H7 (cell line): ENCODE results near the gene LYRM2. TPM values are rescaled to one million over a fixed set of nuclear protein-coding genes. Genes with fewer than 3 reads are reported as not detected.

ENCODE experiments used
- DNase-seq: peaks from one replicate; pipeline ENCODE4 v3.0.0; 2012
- H3K27me3 ChIP-seq: 2 replicates; pipeline ENCODE4 v1.6.0; 2011; ENCODE audit warnings: mild to moderate bottlenecking, low read length; ENCODE audit not compliant: control insufficient read depth, insufficient read depth
- H3K36me3 ChIP-seq: replicated peaks from 2 replicates; pipeline ENCODE4 v1.5.1; 2011; ENCODE audit warnings: low read length; ENCODE audit not compliant: control insufficient read depth, insufficient read depth
- H3K4me3 ChIP-seq: 2 replicates; pipeline ENCODE4 v1.5.1; 2011; ENCODE audit warnings: low read depth, mild to moderate bottlenecking, control low read depth, low read length, moderate library complexity; ENCODE audit not compliant: insufficient read depth
- total RNA-seq: library from RNA; depleted of rRNA; stranded (reverse); fragments of >200 nt; shearing (Covaris generic); gene quantifications from 2 replicates; pipeline ENCODE4 v1.2.3, GENCODE V29; 2014

The LYRM2 gene
- total RNA-seq, 1 experiment from 2014 or later = 5.8 TPM

DNA sequence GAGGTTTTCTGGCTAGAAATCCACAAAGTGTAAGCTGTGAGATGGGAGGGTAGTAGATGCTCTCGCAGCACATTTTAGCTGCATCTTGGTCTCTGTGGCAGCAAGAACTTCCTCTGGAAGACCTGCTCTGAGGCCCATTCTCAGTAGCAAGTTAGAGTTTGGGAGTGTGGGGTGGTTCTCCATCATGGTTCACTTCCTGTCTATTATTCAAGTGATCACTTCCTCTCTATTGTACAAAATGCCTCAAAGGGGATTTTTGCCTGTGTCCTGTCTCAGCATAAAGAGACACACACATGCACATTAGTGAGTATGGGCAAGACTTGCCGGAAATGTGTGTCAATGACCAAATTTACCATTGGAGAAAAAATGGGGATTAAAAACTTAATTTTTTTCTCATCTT is 42.5 kb downstream of the LYRM2 start:
- Histone ChIP-seq H3K4me3 (no peak overlapping the region), H3K27me3 (no peaks in the 10 kb centered on the region), H3K36me3 (no peaks in the 10 kb centered on the region)
- DNase-seq = no peak

DNA sequence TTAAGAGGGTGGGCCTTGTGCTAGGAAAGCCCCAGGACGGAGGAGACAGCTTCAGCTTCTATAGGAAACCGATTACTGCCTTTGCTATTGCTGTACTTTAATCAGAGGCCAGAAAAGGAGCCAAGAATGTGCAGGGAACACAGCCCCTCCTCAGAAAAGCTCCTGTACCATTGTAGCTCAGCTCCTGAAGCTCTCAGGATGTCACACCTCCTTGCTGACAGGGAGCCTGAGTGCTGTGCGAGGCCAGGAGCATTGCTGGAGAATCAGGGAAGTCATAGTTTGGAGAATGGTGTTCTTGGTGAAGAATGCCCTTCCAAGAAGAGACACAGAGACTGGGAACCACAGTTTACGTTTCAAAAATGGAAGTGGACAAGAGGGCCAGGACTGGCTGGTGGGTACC is 46.8 kb downstream of the LYRM2 start:
- no peaks in the 10 kb centered on the region for H3K27me3 ChIP-seq
- no peaks in the 10 kb centered on the region for H3K36me3 ChIP-seq
- H3K4me3 ChIP-seq = no peak overlapping the region
- no peak for DNase-seq

DNA sequence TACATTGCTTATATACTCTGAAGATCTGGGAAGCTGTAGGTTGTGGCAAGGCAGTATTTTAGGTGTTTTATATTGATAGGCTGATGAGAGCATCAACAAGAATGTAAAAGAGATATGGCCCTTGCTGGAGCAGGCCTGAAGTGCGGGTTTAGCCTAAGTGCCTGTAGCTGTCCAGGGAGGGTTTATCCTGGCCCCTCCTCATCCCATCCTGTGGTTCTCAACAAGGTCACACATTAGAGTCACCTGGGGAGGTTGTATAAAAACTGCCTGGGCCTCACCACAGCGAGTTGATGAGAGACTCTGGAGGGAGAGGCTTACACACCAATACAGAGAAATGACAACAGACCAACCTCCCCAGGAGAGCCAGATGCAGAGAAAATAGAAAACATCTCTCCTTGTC is 48.4 kb downstream of the LYRM2 start:
- Histone ChIP-seq H3K27me3 (no peaks in the 10 kb centered on the region), H3K4me3 (no peak overlapping the region), H3K36me3 (no peaks in the 10 kb centered on the region)
- DNase-seq = no peak

DNA sequence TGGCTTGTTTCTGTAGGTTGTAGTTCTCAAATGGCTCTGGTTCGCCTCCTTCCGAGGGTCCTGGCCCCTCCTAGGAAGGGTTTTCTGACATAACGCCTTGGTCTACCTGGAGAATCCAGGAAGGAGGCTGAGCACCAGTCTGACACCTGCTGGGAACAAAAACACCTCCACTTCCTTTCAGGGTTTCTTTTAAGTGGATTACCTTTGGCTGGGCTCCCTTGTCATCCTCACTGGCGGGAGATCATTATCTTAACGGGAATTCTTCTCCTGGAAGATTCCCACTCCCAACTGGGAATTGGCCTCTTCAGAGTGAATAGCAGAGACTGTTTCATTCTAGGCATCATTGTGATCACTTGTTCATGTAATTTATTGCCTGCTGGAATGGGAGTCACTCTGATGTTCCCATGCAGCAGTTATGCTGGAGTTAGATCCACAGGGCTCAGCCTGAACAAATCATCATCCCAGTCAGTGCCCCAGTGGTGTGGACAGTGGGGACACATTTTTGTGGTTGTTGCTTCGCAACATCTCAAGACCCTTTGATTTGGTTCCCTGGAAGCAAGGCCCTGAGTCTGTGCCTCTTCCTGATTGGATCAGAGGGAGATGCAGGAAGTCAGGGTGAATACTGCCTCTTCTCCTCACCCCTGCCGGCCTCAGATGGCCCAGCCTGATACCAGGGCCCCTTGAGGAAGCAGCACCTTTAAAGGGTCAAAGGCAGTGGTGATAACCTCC is 49.1 kb downstream of the LYRM2 start:
- Histone ChIP-seq H3K4me3 (no peak overlapping the region), H3K27me3 (no peaks in the 10 kb centered on the region), H3K36me3 (no peaks in the 10 kb centered on the region)
- peak; percentile 47 for DNase-seq

DNA sequence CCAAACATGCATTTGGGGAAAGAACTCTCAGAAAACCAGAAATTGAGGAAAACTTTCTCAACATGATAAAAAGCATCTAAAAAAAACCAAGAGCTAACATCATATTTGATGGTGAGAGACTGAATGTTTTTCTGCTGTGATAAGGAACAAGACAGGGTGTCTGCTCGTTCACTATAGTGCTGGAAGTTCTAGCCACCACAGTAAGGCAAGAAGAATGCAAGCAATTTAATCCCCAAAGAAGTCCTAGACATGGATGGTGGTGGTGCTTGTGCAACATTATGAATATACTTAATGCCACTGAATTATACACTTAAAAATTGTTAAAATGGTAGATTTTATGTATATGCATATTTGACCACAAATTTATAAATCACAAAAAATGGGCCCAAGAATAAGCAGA is 53.4 kb downstream of the LYRM2 start:
- no peak overlapping the region for H3K4me3 ChIP-seq
- no peak for DNase-seq
- no peaks in the 10 kb centered on the region for H3K36me3 ChIP-seq
- no peaks in the 10 kb centered on the region for H3K27me3 ChIP-seq

DNA sequence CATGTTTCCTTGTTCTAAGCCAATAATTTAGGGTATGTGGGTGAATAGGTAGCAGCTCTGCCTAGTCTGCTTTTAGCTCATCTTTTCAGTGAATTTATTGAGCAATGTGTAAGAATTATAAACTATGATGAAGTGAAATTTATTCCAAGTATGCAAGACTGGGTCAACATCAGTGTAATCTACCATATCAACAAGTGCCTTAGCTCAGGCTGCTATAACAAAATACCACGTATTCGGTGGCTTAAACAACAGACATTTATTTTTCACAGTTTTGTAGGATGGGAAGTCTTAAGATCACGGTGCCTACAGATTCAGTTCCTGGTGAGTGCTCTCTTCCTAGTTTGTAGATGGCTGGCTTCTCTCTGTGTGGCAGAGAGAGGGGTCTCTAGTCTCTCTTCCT is 54.0 kb downstream of the LYRM2 start:
- no peaks in the 10 kb centered on the region for H3K36me3 ChIP-seq
- no peak for DNase-seq
- H3K27me3 ChIP-seq = no peaks in the 10 kb centered on the region
- no peak overlapping the region for H3K4me3 ChIP-seq

DNA sequence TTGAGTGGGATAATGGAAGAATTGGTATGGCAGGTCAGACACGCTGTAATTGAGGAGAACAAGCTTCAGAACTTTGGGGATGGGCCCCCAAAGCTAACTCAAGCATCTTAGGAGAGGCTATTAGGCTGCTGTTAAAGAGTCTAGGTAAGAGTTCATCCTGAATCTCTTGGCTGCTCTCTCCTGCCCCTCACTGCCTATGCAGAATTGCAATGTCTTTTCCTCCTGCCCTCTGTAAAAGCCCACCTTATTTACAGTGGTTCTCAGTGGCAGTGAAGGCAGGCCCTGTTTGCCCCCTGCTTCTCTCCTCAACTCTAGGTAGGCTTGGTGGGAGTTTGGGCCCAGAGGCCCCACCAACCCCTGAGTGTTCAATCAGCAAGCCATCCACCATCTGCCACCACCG is 55.0 kb downstream of the LYRM2 start:
- DNase-seq = peak; percentile 22
- no peaks in the 10 kb centered on the region for H3K36me3 ChIP-seq

DNA sequence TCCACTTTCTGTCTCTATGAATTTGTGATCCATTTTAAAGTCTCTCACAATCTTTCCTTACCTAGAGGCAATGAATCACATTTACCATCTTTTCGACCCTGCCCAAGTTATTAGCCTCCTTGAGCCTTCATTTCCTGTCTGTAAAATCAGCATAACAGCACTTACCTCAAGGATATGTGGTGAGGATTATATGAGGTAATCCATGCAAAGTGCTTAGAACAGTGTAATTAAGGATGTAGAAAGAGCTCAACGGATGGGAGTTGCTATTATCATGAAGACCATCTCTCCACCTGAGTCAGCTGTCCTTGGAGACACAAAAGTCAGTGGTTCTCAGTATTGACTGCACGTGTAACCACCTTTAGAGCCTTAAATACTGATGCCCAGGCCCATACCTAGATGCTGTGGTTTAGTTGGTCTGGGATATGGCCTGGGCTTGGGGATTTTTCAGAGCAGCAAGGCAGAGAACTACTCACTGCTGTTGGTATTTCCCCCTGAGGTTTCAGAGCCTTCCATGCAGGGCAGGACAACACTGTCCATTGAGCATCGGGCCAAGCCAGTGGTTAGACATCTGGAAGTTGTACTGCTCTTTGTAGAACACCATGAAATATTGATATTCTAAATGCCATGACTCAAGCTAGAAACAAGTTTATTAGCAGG is 55.8 kb downstream of the LYRM2 start:
- H3K27me3 ChIP-seq = no peaks in the 10 kb centered on the region
- no peak overlapping the region for H3K4me3 ChIP-seq
- DNase-seq = no peak
- no peaks in the 10 kb centered on the region for H3K36me3 ChIP-seq

More for the DNA sequence above, 55.0 kb downstream of the LYRM2 start:
- Histone ChIP-seq H3K27me3 (no peaks in the 10 kb centered on the region), H3K4me3 (no peak overlapping the region)

DNA sequence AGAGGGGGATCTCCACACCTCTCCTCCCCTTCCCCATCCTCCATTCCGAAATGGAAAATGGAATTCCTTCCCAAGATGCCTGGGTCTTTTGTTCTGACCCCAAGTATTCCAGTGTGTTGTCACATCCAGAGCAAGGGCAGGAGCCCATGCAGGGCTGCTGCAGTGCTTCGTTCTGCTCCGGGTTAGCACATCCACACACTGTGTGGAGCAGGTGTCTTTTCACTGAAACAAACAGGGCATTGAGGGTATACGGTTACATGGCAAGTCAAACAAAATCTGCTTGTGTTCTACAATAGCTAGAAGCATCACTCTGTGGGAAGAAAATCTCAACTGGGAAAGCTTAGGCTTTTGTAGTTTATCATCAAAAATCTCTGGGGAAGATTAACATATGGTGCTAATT is 56.9 kb downstream of the LYRM2 start:
- H3K4me3 ChIP-seq = no peak overlapping the region
- no peaks in the 10 kb centered on the region for H3K27me3 ChIP-seq
- no peaks in the 10 kb centered on the region for H3K36me3 ChIP-seq
- no peak for DNase-seq

DNA sequence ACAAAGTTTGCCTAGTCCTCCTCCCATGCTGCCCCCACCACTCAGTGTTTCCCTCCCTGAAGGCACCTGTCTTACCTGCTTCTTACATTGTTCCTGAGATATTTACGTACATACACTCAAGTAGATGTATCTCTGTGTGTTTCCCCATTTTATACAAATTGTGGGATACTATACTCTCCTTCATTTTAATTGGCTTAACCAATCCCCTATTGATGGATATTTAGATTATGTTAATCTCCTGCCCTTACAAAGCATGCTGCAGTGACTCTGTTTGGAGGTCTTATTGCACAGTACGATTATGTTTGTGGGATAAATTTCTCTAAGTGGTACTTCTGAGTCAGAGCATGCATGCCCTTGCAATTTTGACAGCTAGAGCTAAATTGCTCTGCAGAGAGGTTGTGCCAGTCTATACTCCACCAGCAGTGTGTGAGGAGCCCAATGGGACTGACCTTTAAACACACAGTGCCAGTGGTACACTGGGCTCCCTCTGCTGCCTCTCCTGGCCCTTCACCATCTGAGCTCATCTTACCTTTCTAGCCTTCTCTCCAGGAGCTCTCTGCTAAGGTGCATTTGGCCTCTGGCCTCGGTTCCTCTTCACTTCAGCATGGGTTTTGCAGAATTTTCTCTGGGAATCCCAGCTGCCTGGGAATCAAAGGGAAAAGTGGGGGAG is 57.4 kb downstream of the LYRM2 start:
- no peaks in the 10 kb centered on the region for H3K27me3 ChIP-seq
- H3K4me3 ChIP-seq = no peak overlapping the region
- peak; percentile 18 for DNase-seq
- no peaks in the 10 kb centered on the region for H3K36me3 ChIP-seq

DNA sequence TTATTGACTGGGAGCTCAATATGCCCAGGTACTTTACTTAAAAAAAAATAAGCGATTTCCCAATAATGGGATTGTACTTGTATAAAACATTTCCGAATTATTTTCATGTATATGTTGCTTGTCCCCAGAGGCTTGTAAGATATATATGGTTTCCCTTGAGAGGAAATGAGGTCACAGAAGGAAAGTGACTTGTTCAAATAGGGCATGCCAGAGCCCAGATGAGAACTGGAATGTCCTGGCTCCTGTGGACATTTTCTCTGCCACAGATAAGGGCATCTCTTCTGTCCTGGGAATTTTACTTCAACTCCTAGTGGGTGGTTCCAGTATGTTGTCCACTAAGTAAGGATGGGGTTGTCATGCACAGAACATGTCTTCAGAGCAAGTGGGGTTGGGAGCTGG is 63.0 kb downstream of the LYRM2 start:
- no peaks in the 10 kb centered on the region for H3K36me3 ChIP-seq
- no peaks in the 10 kb centered on the region for H3K27me3 ChIP-seq
- H3K4me3 ChIP-seq = no peak overlapping the region
- no peak for DNase-seq

DNA sequence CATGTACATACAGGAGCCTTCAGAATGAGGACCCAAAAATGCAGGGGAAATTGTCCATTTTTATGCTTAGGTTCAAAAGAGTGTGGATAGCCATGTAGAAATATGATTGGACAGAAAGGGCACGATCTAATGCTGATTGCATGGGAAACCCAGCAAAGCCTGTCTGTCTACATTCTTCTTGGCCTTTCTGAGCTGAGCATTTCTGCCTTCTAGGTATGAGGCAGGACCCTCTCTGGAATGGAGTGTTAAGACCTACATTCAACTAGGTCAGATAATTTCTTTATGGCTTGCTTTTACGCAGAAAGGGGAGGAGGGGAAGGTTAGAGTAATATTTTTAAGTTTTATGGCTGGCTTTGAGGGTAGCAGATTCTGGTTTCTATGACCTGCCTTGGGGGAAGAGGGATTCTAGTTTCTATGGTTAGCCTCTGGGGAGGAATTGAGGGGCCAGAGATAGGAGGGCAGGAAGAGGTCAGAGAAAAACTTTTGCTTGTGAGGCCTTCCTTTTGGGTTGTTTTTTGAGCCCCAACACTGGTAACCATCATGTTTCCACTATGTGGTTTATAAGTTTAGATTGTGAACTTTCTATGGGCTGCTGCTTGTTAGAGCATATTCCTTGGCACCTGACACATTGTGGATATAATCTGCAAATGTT is 63.5 kb downstream of the LYRM2 start:
- no peak for DNase-seq
- no peaks in the 10 kb centered on the region for H3K27me3 ChIP-seq
- no peak overlapping the region for H3K4me3 ChIP-seq
- no peaks in the 10 kb centered on the region for H3K36me3 ChIP-seq

DNA sequence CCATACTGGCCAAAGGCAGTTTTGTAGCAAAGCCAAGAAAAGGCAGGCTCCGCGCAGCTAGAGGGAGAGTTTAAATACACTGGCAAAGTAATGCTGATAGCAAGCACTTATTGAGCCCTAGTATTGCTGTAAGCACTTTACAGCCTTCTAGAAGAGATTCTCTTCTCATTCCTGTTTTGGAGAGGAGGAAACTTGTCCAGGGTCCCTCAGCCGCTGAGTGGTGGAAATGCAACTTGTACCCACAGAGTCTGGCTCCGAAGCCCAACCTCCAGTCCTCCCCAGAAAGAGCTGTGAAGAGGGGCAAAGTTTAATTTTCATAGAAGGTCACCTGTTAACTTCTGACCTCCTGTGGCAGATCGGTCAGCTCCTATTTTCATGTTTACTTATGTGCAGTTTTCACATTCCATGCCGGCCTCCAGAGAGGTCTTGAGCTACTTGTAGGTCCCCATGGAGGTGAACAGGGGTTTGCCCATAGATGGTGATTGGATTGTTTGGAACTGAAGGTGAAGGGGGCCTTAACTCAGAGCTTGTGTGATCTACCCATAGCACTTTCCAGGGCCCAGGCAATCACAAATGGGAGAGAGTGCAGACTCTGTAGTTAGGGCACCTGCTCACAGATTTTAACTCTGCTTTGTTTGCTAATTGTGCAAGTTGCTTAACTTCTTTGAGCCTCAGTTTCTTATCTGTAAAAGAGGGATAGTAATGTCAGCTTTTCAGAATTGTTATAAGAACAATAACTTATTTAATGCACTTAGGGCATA is 70.7 kb downstream of the LYRM2 start:
- no peak overlapping the region for H3K4me3 ChIP-seq
- H3K27me3 ChIP-seq = no peaks in the 10 kb centered on the region
- DNase-seq = no peak
- H3K36me3 ChIP-seq = no peaks in the 10 kb centered on the region

DNA sequence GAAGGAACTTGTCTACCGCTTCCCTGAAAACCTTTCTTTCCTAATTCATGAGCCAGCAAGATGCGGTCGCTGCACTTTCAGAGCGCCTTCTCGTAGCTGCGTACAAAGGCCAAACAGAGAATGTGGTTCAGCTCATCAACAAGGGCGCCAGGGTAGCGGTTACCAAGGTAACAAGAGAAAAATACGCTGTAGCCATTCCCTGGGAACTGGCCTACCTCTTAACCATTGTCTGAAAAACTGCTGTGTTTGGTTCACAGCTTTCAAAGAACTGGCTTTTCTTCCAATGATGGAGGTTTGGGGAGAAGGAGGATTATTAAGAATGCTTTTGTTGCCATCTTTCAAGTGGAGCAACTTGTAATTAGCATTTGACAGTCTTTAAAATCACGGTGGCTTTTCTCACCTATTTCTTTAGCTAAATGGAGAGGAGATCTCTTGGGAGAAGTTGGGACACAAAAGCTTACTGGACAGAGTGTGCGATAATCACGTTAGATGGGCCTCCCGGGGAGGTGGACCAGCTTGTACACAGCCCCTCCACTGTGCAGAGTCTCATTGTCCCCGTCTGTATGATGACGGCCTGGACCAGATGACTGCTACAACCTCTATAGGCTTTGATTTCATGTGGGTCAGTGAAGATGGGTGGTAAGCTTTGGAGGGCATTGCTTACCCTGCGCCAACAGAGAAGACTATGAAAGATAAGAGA is 71.5 kb downstream of the LYRM2 start:
- no peaks in the 10 kb centered on the region for H3K36me3 ChIP-seq
- H3K27me3 ChIP-seq = no peaks in the 10 kb centered on the region
- no peak for DNase-seq
- H3K4me3 ChIP-seq = no peak overlapping the region
